HG03025 (cell line): ENCODE results near the gene LRRN3.
A peak's percentile ranks its signal among the peaks of the same experiment; 100 is the strongest.

ENCODE experiments used
- ATAC-seq: cut with Tn5 transposase; IDR thresholded peaks from one replicate; pipeline ENCODE4 v1.9.1; 2021; ENCODE audit warnings: mild to moderate bottlenecking, moderate library complexity; ENCODE audit not compliant: unreplicated experiment, low FRiP score

LRRN3 gene

DNA sequence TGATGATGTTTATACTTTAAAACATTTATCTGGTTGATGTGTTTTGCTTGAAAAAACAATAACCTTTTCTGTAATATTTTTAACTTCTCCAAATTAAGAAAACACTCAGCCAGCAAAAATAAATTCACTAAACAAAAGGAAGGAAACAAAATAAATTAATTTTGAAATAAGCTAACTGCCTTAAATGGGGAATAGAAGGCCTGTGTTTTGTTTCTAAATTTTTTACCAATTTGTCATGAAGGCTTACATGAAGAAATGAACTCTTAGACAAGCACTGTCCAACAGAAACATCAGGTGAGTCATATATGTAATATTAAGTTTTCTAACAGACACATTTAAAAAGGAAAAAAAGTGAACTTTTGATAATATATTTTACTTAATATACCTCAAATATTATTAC, 68.5 kb downstream of the LRRN3 start:
- no peak for ATAC-seq

GRCh38 chr7:111160297-111160696, 69.4 kb downstream of the LRRN3 start:
- no peak for ATAC-seq

- ATAC-seq = no peak
Measured at GRCh38 chr7:111162692-111163091, 71.8 kb downstream of the LRRN3 start.

GRCh38 chr7:111164442-111164841, 73.5 kb downstream of the LRRN3 start:
- ATAC-seq = no peak

DNA sequence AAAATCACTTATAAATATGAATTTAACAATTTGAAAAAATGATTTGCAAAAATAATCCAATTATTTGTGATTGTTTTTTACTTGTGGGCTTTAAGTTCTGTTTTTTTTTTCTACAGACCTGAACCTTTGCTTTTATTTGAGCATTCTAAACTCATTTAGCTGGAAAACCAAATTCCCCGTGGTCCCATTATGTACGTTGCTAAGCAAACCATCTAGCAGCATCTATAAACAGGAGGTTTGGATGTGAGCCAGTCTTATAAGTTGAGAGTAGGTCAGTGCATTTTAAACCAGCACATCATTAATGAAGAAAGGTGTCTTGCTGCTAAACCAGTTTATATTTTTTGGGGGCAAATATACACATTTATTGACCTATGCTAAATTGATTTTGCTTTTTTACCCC, 77.3 kb downstream of the LRRN3 start:
- ATAC-seq = no peak

GRCh38 chr7:111172564-111173257, 81.8 kb downstream of the LRRN3 start:
- no peak for ATAC-seq

GRCh38 chr7:111173528-111173927, 82.6 kb downstream of the LRRN3 start:
- no peak for ATAC-seq

GRCh38 chr7:111173990-111174389, 83.1 kb downstream of the LRRN3 start:
- ATAC-seq = peak; percentile 72

DNA sequence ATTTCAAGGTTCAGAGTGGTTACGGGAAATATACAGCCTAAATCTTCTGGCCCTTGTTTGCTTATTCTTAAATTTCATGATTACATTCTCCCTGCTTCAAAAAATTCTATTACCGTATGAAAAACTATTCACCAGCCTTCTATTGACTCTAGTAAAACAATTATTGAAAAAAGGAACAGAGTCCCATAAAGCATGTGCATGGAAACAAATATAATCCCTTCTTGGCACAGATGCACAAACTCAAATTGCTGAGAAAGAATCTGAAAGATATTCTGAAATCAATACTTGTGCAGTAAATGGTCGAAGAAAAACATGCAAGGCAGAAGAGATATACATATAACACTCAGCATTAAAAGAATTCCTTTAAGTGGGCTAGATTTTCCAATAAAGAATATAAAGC, 83.6 kb downstream of the LRRN3 start:
- no peak for ATAC-seq
